Measurements from ENCODE around the gene TMEM41B.

DNA sequence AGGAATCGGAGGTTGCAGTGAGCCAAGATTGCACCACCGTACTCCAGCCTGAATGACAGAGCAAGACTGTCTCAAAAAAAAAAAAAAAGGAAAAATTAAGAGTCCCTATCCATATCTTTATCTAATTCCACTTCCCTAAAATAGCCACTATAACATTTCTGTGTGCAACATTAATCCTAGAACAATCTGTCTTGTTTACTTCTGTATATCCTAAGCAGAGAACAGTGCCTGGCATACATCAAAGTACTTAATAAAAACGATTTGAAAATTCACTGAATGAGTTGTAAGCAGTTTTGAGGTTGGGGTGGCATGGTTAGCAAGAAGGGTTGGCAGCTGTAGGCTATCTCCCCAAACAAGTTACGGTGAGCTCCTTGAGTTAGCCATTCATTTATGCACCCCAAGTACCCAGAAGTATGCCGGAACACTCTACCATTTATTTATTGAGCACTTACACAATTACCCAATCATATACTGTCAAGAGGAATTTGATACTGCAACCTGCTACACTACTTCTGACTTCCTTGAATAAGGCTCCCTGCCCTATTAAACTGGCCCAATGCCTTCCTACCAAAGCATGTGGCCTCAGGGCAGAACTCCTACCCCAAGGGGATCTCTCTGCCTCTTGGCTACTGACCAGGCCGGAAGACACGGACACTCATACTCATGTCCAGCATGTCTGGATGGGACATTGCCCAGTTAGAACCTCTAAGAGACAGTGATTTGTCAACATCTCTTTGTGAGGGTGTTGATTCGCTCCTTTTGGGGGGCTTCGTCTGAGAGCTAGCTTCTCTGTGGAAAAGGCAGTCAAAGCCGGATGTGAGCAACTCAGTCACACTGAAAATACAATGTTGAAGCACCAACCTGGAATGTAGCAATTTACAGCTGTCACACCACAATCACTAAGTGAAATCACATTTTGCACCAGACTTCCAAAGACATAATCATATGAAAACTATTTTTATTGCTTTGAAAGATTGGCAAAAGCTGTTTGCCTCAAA is 16.3 kb upstream of the TMEM41B start:
- TF ChIP-seq, protein P1, sequence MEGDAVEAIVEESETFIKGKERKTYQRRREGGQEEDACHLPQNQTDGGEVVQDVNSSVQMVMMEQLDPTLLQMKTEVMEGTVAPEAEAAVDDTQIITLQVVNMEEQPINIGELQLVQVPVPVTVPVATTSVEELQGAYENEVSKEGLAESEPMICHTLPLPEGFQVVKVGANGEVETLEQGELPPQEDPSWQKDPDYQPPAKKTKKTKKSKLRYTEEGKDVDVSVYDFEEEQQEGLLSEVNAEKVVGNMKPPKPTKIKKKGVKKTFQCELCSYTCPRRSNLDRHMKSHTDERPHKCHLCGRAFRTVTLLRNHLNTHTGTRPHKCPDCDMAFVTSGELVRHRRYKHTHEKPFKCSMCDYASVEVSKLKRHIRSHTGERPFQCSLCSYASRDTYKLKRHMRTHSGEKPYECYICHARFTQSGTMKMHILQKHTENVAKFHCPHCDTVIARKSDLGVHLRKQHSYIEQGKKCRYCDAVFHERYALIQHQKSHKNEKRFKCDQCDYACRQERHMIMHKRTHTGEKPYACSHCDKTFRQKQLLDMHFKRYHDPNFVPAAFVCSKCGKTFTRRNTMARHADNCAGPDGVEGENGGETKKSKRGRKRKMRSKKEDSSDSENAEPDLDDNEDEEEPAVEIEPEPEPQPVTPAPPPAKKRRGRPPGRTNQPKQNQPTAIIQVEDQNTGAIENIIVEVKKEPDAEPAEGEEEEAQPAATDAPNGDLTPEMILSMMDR (IDR thresholded peaks at IDR 0.05; ENCODE audit: low read depth, low read length, missing input control): no peak
- no peak for TF ChIP-seq RXRA (IDR thresholded peaks at IDR 0.05)
- no peak for TF ChIP-seq TAF1 (conservative IDR thresholded peaks at IDR 0.05)
- no peak for TF ChIP-seq REST (IDR thresholded peaks at IDR 0.05)
- TF ChIP-seq JUND (IDR thresholded peaks at IDR 0.05): no peak
- no peak for TF ChIP-seq RAD21 (IDR thresholded peaks at IDR 0.05)
- no peak for TF ChIP-seq EGR1 (IDR thresholded peaks at IDR 0.05; ENCODE audit: low read depth in 2 of 2)
- no peak for TF ChIP-seq YY1 (IDR thresholded peaks at IDR 0.05)
- TF ChIP-seq SP1 (IDR thresholded peaks at IDR 0.05): no peak

Data from liver (tissue), 3 donors.